IPS DF 4.7 (cell line): ENCODE measurements around the gene CRYZL1.

Experiments used
- DNase-seq: peaks from one replicate; pipeline ENCODE4 v3.0.0-alpha.2; 2013; ENCODE audit warnings: low spot score; ENCODE audit errors: extremely low read depth

Gene CRYZL1

DNA sequence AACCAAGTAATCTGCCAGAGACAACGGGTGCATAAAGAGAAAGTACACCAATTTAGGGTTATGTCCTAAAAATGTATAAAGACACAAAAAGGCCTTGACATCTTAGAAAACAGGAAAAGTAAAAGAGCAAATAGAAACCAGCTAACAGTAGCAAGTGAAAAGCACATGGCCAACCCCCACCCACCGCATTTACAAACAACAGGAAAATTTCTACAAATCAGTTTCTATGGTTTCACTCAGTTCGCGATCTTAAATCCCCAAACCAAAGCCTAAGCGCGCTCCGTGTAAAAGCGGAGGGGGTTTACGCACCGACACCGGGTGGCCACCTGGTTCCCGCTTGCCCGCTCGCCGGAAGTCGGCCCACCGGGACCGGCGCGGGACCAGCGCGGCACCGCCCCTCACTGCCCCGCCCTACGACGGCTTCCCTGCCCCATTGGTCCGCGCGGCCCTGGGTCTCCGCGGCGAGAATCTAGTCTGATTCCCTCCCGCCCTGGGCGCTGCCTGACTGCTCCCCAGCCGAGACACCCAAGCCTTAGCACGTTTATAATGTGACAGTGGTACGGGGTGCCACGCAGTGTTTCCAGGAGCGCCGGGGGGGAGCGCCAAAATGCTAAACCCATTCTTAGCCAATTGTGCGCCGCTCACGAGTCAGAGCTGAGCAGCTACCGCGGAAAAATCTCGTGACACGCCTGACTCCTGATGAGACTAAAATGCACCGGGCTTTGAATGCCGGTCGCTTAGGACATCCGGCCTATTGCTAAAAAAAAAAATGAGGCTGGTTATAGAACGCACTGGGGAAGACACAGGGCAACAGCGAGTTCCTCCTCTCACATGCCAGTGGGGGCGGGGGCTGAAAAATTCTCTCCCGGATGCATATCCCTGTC is 99.5 kb downstream of the CRYZL1 start, which contains the start of gene GART:
Gene GART (minus strand): TSS at position 362 of the 884 bp plus-strand sequence. CDS start 2,802 bp downstream, outside the sequence.
- no peak for DNase-seq

DNA sequence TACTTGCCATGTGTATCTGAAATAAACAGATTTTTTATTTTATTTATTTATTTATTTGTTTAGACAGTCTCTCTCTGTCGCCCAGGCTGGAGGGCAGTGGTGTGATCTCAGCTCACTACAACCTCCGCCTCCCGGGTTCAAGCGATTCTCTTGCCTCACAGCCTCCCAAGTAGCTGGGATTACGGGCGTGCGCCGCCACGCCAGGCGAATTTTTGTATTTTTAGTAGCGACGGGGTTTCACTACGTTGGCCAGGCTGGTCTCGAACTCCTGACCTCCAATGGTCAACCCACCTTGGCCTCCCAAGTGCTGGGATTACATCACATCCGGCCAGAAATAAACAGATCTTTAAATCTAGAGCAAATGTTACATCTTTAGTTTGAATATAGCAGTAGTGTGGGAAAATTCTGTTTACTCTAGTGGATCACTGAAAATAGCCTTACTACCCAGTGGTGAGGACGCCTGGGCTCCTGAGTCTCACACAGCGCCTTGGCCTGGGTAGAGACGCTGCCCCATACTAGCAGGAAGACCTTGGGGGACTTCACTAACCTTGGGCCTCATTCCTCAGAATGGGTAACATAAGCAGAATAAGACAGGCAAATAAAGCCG is 100.3 kb downstream of the CRYZL1 start:
- DNase-seq, result no peak

DNA sequence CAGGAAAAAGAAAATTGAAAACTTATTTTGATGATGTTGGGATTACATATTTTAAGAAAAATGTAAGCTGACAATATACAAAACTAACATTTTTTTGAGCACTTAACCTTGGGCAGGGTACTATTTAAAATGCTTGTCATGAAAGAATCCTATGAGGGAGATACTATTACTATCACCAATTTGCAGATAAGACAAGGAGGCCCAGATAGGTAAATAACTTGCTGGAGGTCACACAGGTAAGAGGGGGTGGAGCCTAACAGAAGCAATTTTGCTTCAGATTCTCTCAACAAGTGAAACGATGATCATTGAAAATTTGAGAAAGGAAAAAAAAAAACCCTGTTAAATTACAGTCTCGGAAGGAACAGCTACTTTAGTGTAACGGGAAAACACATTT is 100.8 kb downstream of the CRYZL1 start:
- no peak for DNase-seq

DNA sequence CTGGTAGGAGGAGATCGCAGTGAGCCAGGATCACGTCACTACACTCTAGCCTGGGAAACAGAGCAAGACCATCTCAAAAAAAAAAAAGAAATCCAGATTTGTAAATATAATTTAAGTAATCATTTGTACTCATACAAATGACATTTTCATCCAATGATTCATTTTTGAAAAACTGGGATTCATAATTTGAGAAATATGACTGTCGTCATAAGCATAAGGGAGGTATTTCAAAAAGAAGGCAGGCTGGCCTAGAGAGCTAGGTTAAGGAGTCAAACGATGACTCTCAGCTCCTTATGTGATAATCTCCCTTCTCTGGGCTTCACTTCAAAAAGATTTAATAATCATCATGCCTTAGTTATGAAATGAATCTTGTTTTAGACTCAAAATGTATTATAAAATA is 101.9 kb downstream of the CRYZL1 start:
- no peak for DNase-seq
